GM19043 (cell line): ENCODE measurements around the gene BMPR1B.

Source experiments
- ATAC-seq: cut with Tn5 transposase; IDR thresholded peaks from one replicate; pipeline ENCODE4 v1.9.1; 2021; ENCODE audit warnings: low read depth; ENCODE audit not compliant: unreplicated experiment

Gene BMPR1B

GRCh38 chr4:94762326-94762725 is 4.6 kb downstream of the BMPR1B start:
- no peak for ATAC-seq

GRCh38 chr4:94763005-94763404 is 5.2 kb downstream of the BMPR1B start:
- no peak for ATAC-seq

GRCh38 chr4:94763500-94763899 is 5.7 kb downstream of the BMPR1B start:
- ATAC-seq: no peak

- ATAC-seq: no peak
Measured at GRCh38 chr4:94764069-94764468, 6.3 kb downstream of the BMPR1B start.

GRCh38 chr4:94765174-94765573 is 7.4 kb downstream of the BMPR1B start:
- ATAC-seq: no peak

GRCh38 chr4:94765648-94766047 is 7.9 kb downstream of the BMPR1B start:
- ATAC-seq: no peak

GRCh38 chr4:94766856-94767255 is 9.1 kb downstream of the BMPR1B start:
- ATAC-seq: no peak

- ATAC-seq: no peak
Measured at GRCh38 chr4:94767446-94767845, 9.7 kb downstream of the BMPR1B start.

- ATAC-seq: no peak
Measured at GRCh38 chr4:94782707-94783106, 25.0 kb downstream of the BMPR1B start.

- ATAC-seq: no peak
Measured at GRCh38 chr4:94791701-94792100, 33.9 kb downstream of the BMPR1B start.

- no peak for ATAC-seq
Measured at GRCh38 chr4:94798808-94799207, 41.1 kb downstream of the BMPR1B start.

- ATAC-seq: no peak
Measured at GRCh38 chr4:94801016-94801415, 43.3 kb downstream of the BMPR1B start.

- no peak for ATAC-seq
Measured at GRCh38 chr4:94802091-94802490, 44.3 kb downstream of the BMPR1B start.

- no peak for ATAC-seq
Measured at GRCh38 chr4:94803181-94803580, 45.4 kb downstream of the BMPR1B start.

GRCh38 chr4:94804650-94805049 is 46.9 kb downstream of the BMPR1B start:
- ATAC-seq: no peak

GRCh38 chr4:94806376-94806775 is 48.6 kb downstream of the BMPR1B start:
- no peak for ATAC-seq

- no peak for ATAC-seq
Measured at GRCh38 chr4:94811643-94812042, 53.9 kb downstream of the BMPR1B start.

- no peak for ATAC-seq
Measured at GRCh38 chr4:94813221-94813620, 55.5 kb downstream of the BMPR1B start.

GRCh38 chr4:94814237-94814636 is 56.5 kb downstream of the BMPR1B start:
- no peak for ATAC-seq

- ATAC-seq: no peak
Measured at GRCh38 chr4:94819371-94820168, 61.8 kb downstream of the BMPR1B start.

GRCh38 chr4:94826206-94826605 is 68.5 kb downstream of the BMPR1B start:
- ATAC-seq: no peak

- ATAC-seq: no peak
Measured at GRCh38 chr4:94827481-94828110, 69.8 kb downstream of the BMPR1B start.
